Omental fat pad (tissue), 4 donors: ENCODE measurements around the gene CUL2. TPM values are rescaled to one million over a fixed set of nuclear protein-coding genes. Genes with fewer than 3 reads are reported as not detected.

Experiments
- ATAC-seq: fragments of 150-250 bp; one replicate; pipeline ENCODE4 v1.9.1; 2016; ENCODE audit warnings: mild to moderate bottlenecking, moderate library complexity; ENCODE audit not compliant: low FRiP score
- DNase-seq: peaks from one replicate; pipeline ENCODE4 v3.0.0-alpha.2; 2019; ENCODE audit warnings: low spot score
- CTCF ChIP-seq, 3 donors: fragments of 450-650 bp; IDR thresholded peaks; one replicate each; pipeline ENCODE4 v1.5.1; 2016 to 2017; ENCODE audit warnings: antibody characterized with exemption in 3 of 3, mild to moderate bottlenecking in 3 of 3, moderate library complexity in 2 of 3
- total RNA-seq, 4 donors: library from RNA; depleted of rRNA; stranded (reverse); fragments of >200 nt; gene quantifications; one replicate each; pipeline ENCODE4 v1.1.0, GENCODE V29; 2016

The CUL2 gene
- total RNA-seq, 4 donors from 2014 or later, result 16.5 to 20.2 (median 17.7) TPM

DNA sequence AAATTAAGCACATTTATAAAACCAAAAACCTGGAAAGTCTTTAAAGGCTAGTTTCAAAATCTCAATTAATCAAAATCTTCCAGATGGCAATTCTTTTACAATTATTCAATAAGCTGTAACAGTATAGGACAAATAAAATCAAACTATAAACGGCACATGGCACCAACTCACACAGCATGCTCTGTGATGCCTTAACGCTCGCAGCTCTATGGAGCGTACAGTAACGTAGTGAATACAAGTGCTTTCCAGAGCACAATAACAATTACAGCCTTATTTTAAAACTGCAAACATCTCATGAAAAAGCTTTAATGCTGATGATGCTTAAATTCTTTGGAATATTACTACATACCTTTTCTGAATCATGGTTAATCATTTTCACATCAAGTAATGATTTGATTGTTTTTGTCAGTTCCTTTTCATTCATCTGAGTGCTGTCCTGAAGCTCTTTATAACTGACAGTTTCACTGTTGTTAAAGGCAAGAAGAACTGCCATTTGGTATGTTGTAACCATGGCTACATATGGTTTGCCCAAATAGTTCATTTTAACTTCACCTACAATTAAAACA lies 74.2 kb downstream of the CUL2 start:
- no peak for DNase-seq
- ATAC-seq, result no peak
- no peak for TF ChIP-seq CTCF (IDR thresholded peaks at IDR 0.05)

DNA sequence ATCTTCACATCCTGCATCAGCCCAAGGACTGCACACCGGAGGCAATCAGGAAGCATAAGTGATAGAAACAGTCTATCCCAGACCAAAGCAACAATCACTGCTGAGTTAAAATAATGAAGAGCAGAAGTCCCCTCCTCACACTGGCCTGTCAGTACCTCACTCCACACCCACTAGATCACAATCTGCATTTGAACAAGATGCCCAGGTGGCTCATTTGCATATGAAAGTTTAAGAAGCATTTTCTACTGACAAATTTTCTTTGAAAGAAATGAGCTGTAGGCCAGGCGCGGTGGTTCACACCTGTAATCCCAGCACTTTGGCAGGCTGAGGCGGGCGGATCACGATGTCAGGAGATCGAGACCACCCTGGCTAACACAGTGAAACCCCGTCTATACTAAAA lies 77.4 kb downstream of the CUL2 start:
- no peak for ATAC-seq
- no peak for DNase-seq
- no peak for TF ChIP-seq CTCF (IDR thresholded peaks at IDR 0.05)

DNA sequence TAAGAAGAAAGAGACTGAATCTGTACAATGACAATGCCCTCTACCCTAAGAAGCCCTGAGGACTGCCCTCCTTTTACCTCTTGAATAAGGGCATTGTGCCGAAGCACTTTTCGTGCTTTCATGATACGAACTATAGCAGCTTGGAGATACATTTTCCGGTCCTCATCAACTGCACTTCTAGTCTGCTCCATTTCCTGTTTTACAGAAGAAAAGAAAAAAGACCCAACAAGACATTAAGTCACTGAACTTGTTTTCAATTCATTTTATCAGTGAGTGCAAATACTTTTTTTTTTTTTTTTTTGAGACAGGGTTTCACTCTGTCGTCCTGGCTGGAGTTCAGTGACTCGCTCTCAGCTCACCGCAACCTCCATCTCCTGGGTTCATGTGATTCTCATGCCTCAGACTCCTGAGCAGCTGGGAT lies 78.4 kb downstream of the CUL2 start:
- no peak for DNase-seq
- no peak for ATAC-seq
- no peak for TF ChIP-seq CTCF (IDR thresholded peaks at IDR 0.05)

DNA sequence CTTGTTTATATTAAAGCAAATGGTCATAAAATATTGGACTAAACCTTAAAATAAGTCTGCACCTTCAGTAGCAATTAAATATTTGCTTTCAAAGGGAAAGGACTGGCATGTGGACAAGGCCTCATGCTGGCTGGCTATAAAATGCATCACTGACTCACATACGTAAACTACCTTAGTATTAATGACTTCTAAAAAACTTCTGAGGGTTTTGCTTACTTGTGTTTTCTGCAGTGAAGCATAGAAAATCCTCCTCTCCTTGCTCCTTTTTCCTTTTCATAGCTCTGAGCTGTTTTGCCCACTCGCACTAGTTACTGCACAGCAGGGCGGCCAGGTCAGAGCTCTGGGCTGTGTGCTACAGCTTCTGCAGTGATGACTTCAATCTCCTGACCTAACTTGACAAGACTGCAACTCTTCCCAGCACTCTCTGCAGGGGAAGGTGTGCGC lies 82.3 kb downstream of the CUL2 start:
- ATAC-seq, result no peak
- no peak for TF ChIP-seq CTCF (IDR thresholded peaks at IDR 0.05)
- DNase-seq, result no peak

GRCh38 chr10:35006836-35007235 lies 83.3 kb downstream of the CUL2 start:
- ATAC-seq (no peak), DNase-seq (no peak)
- TF ChIP-seq CTCF (IDR thresholded peaks at IDR 0.05), result no peak

DNA sequence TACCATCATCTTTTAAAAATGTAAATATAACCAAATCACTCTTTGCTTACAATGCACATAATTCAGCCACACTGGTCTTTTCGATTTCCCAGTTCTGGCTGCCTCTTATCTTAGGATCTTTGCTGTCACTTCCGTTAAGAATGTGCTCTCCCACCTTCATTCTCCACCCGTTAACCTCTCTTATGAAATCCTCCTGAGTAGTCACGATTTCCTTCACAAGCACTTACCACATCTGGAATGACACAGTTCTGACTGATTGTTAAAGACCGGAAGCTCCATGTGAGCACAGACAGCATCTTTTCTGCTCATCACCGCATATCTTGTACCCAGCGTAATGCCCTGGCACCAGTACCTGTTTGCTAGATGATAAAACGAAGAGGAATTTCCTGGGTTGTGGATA lies 84.3 kb downstream of the CUL2 start:
- ATAC-seq (peak; percentile 94), DNase-seq (no peak)
- TF ChIP-seq CTCF (IDR thresholded peaks at IDR 0.05), result no peak

- no peak for TF ChIP-seq CTCF (IDR thresholded peaks at IDR 0.05)
- DNase-seq (no peak), ATAC-seq (no peak)
These were observed 85.5 kb downstream of the CUL2 start for GRCh38 chr10:35004651-35005050.
